HCT116 (cell line): ENCODE measurements around the gene DNHD1. TPM values are rescaled to one million over a fixed set of nuclear protein-coding genes. Genes with fewer than 3 reads are reported as not detected.

Experiments used
- ATAC-seq: fragments of 200-7000 bp; cut with Tn5 transposase; 2 replicates; pipeline ENCODE4 v1.9.1; 2020; ENCODE audit warnings: mild to moderate bottlenecking, moderate library complexity
- BruUV-seq: library from RNA; stranded (reverse); fragments of 400-500 nt; replicated peaks from 2 replicates; lab custom pipeline; 2021; lab: Mats Ljungman, UMichigan
- CTCF ChIA-PET: fragments of 300-600 bp; sonication (Branson Sonifier 250); formaldehyde crosslinking; loops from one replicate; lab custom pipeline; 2021; ENCODE audit warnings: antibody characterized with exemption; lab: Charles Lee
- POLR2A ChIA-PET: fragments of 300-600, 350-600 bp; sonication (Branson Sonifier 250); formaldehyde crosslinking; loops from one replicate; lab custom pipeline; 2021; ENCODE audit warnings: antibody characterized with exemption; lab: Charles Lee
- RAD21 ChIA-PET, 2 experiments: fragments of 300-600 bp; sonication (Branson Sonifier 250); formaldehyde crosslinking; loops; one replicate each; lab custom pipeline; 2023; ENCODE audit warnings: low total read pairs in 2 of 2; ENCODE audit not compliant: uncharacterized antibody in 2 of 2, unreplicated experiment in 2 of 2, low non-redundant PET in 1 of 2; lab: Charles Lee
- DNase-seq: peaks from one replicate; pipeline ENCODE4 v3.0.0-alpha.2; 2010; ENCODE audit warnings: low read depth, low spot score
- H2AFZ ChIP-seq: fragments of 200-600 bp; shearing (Covaris generic), sonication (generic); 2 replicates; pipeline ENCODE4 v1.6.1; 2017; ENCODE audit warnings: low read depth, mixed run types, mixed read lengths, antibody characterized with exemption, low read length; ENCODE audit not compliant: poor library complexity, severe bottlenecking
- H3K27ac ChIP-seq: 2 replicates; pipeline ENCODE4 v1.5.1; 2012; ENCODE audit warnings: low read depth, low read length
- H3K27me3 ChIP-seq: fragments of 200-600 bp; sonication (generic); 2 replicates; pipeline ENCODE4 v1.6.1; 2016; ENCODE audit warnings: mixed run types, low read length, mixed read lengths; ENCODE audit not compliant: insufficient read depth
- H3K36me3 ChIP-seq, 2 experiments: fragments of 200-500 bp in 1 of 2; fragments of 200-600 bp in 1 of 2; sonication (Bioruptor generic) in 1 of 2; sonication (generic) in 1 of 2; 2 replicates each; pipeline versions ENCODE4 v1.5.1 to v1.6.1; 2014 to 2016; ENCODE audit warnings: low read length in 2 of 2, inconsistent platforms in 1 of 2, mixed read lengths in 1 of 2, mixed run types in 1 of 2; ENCODE audit not compliant: insufficient read depth in 2 of 2, control insufficient read depth in 1 of 2
- H3K4me1 ChIP-seq, 2 experiments: fragments of 200-600 bp in 1 of 2; sonication (generic) in 1 of 2; 2 replicates each; pipeline versions ENCODE4 v1.5.1 to v1.6.1; 2012 to 2017; ENCODE audit warnings: low read length in 2 of 2, inconsistent platforms in 1 of 2, mild to moderate bottlenecking in 1 of 2, mixed read lengths in 1 of 2, mixed run types in 1 of 2, moderate library complexity in 1 of 2; ENCODE audit not compliant: insufficient read depth in 2 of 2, control insufficient read depth in 1 of 2
- H3K4me2 ChIP-seq: fragments of 200-600 bp; sonication (generic); 2 replicates; pipeline ENCODE4 v1.6.1; 2017; ENCODE audit warnings: mixed run types, low read length, mixed read lengths
- H3K4me3 ChIP-seq, 2 experiments: fragments of 200-600 bp in 1 of 2; sonication (generic) in 1 of 2; replicated peaks in 1 of 2; 2 replicates each; pipeline ENCODE4 v1.5.1; 2011 to 2016; ENCODE audit warnings: low read length in 2 of 2, control low read depth in 1 of 2, low read depth in 1 of 2, mild to moderate bottlenecking in 1 of 2, mixed read lengths in 1 of 2, mixed run types in 1 of 2
- H3K79me2 ChIP-seq: fragments of 200-600 bp; sonication (generic); 2 replicates; pipeline ENCODE4 v1.6.1; 2017; ENCODE audit warnings: mild to moderate bottlenecking, mixed run types, low read length, moderate library complexity, mixed read lengths; ENCODE audit not compliant: insufficient read depth
- H3K9ac ChIP-seq: fragments of 200-600 bp; sonication (generic); 2 replicates; pipeline ENCODE4 v1.6.1; 2016; ENCODE audit warnings: low read length, mixed read lengths
- H3K9me2 ChIP-seq: fragments of 200-600 bp; sonication (generic), shearing (Covaris generic); 2 replicates; pipeline ENCODE4 v1.6.1; 2017; ENCODE audit warnings: mixed run types, mild to moderate bottlenecking, moderate library complexity; ENCODE audit not compliant: insufficient read depth
- H3K9me3 ChIP-seq, 2 experiments: fragments of 200-500 bp in 1 of 2; fragments of 200-600 bp in 1 of 2; sonication (Bioruptor generic) in 1 of 2; sonication (generic) in 1 of 2; 2 replicates each; pipeline ENCODE4 v1.6.1; 2014 to 2017; ENCODE audit warnings: low read length in 2 of 2, mixed read lengths in 2 of 2, inconsistent platforms in 1 of 2, low read depth in 1 of 2, mild to moderate bottlenecking in 1 of 2, mixed run types in 1 of 2, moderate library complexity in 1 of 2; ENCODE audit not compliant: control insufficient read depth in 1 of 2, insufficient read depth in 1 of 2
- H4K20me1 ChIP-seq: fragments of 200-600 bp; sonication (generic), shearing (Covaris generic); 2 replicates; pipeline ENCODE4 v1.6.1; 2017; ENCODE audit warnings: mixed run types, mild to moderate bottlenecking, moderate library complexity; ENCODE audit not compliant: insufficient read depth
- ATF3 ChIP-seq: IDR thresholded peaks from 2 replicates; pipeline ENCODE4 v1.6.1; 2012
- CEBPB ChIP-seq: IDR thresholded peaks from 2 replicates; pipeline ENCODE4 v1.6.1; 2012; ENCODE audit warnings: low read depth
- EGR1 ChIP-seq: IDR thresholded peaks from 2 replicates; pipeline ENCODE4 v1.6.1; 2012; ENCODE audit warnings: low read depth
- ELF1 ChIP-seq: IDR thresholded peaks from 2 replicates; pipeline ENCODE4 v1.6.1; 2012; ENCODE audit warnings: low read depth, borderline replicate concordance
- EZH2 ChIP-seq: fragments of 200-600 bp; sonication (generic); IDR thresholded peaks from 2 replicates; pipeline ENCODE4 v1.6.1; 2017; ENCODE audit warnings: antibody characterized with exemption, mixed run types
- EZH2phosphoT487 ChIP-seq: fragments of 200-600 bp; IDR thresholded peaks from 2 replicates; pipeline ENCODE4 v1.6.1; 2018; ENCODE audit warnings: antibody characterized with exemption, borderline replicate concordance
- FOSL1 ChIP-seq: IDR thresholded peaks from 2 replicates; pipeline ENCODE4 v1.6.1; 2012; ENCODE audit warnings: low read depth
- JUND ChIP-seq: IDR thresholded peaks from 2 replicates; pipeline ENCODE4 v1.6.1; 2012
- POLR2A ChIP-seq: IDR thresholded peaks from 2 replicates; pipeline ENCODE4 v1.7.0; 2011; ENCODE audit warnings: borderline replicate concordance; ENCODE audit not compliant: insufficient read depth, insufficient read length; ENCODE audit errors: extremely low read depth
- POLR2AphosphoS5 ChIP-seq: IDR thresholded peaks from 2 replicates; pipeline ENCODE4 v1.6.1; 2011; ENCODE audit warnings: mild to moderate bottlenecking, low read depth, low read length, moderate library complexity
- RAD21 ChIP-seq: IDR thresholded peaks from 2 replicates; pipeline ENCODE4 v1.6.1; 2012; ENCODE audit warnings: low read depth, mild to moderate bottlenecking
- REST ChIP-seq: IDR thresholded peaks from 2 replicates; pipeline ENCODE4 v1.6.1; 2012; ENCODE audit warnings: low read depth
- SIN3A ChIP-seq: IDR thresholded peaks from 2 replicates; pipeline ENCODE4 v1.6.1; 2012; ENCODE audit warnings: low read depth
- SP1 ChIP-seq: IDR thresholded peaks from 2 replicates; pipeline ENCODE4 v1.6.1; 2012; ENCODE audit warnings: low read depth
- TCF7L2 ChIP-seq: IDR thresholded peaks from 2 replicates; pipeline ENCODE4 v1.7.0; 2011; ENCODE audit warnings: borderline replicate concordance, inconsistent platforms; ENCODE audit not compliant: insufficient read depth, insufficient read length; ENCODE audit errors: extremely low read depth
- YY1 ChIP-seq: IDR thresholded peaks from 2 replicates; pipeline ENCODE4 v1.6.1; 2011; ENCODE audit warnings: low read length, low read depth, moderate library complexity, mild to moderate bottlenecking; ENCODE audit not compliant: insufficient replicate concordance; ENCODE audit errors: extremely low read depth
- ZBTB33 ChIP-seq: IDR thresholded peaks from 2 replicates; pipeline ENCODE4 v1.6.1; 2011; ENCODE audit warnings: mild to moderate bottlenecking, low read length, moderate library complexity; ENCODE audit not compliant: insufficient replicate concordance; ENCODE audit errors: extremely low read depth
- ZNF274 ChIP-seq: fragments of 200-500 bp; sonication (Bioruptor generic); IDR thresholded peaks from 2 replicates; pipeline ENCODE4 v1.6.1; 2014; ENCODE audit warnings: mild to moderate bottlenecking, low read depth, low read length, inconsistent platforms
- intact Hi-C: fragments of 100-400 bp; cut with micrococcal nuclease; formaldehyde crosslinking; loops from 2 replicates; pipeline ENCODE4 v1.10.0; 2022
- total RNA-seq: library from RNA; stranded (reverse); gene quantifications from one replicate; pipeline ENCODE4 v1.2.1, GENCODE V29; 2021; ENCODE audit not compliant: unreplicated experiment
- TF ChIP-seq, protein P1 (sequence below): IDR thresholded peaks from 2 replicates; pipeline ENCODE4 v1.6.1; 2012

DNHD1 gene
- total RNA-seq, 1 experiment from 2014 or later, result 8.0 TPM

GRCh38 chr11:6476571-6476970 lies 20.5 kb upstream of the DNHD1 start:
- Histone ChIP-seq H3K9me3 (no peaks in the 10 kb centered on the region), H3K36me3 (peaks cover 8 to 34% of the 10 kb centered on the region in 2 experiments; a peak in 2 of 4 replicates), H3K4me2 (no peak overlapping the region), H3K79me2 (peaks cover 29% of the 10 kb centered on the region), H3K27me3 (no peaks in the 10 kb centered on the region), H3K9me2 (no peaks in the 10 kb centered on the region), H3K27ac (no peak overlapping the region), H3K4me1 (peaks cover 9 to 33% of the 10 kb centered on the region in 2 experiments; a peak in 3 of 4 replicates), H4K20me1 (no peaks in the 10 kb centered on the region; the same call in 1 of the 2 replicates), H2AFZ (no peak overlapping the region), H3K4me3 (no peak overlapping the region), H3K9ac (no peak overlapping the region)
- TF ChIP-seq, protein P1, sequence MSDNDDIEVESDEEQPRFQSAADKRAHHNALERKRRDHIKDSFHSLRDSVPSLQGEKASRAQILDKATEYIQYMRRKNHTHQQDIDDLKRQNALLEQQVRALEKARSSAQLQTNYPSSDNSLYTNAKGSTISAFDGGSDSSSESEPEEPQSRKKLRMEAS, result no peak
- TF ChIP-seq JUND (no peak), ZBTB33 (no peak), SIN3A (no peak), EZH2phosphoT487 (no peak), EGR1 (no peak), ATF3 (no peak), CEBPB (no peak), POLR2AphosphoS5 (no peak), YY1 (no peak), EZH2 (no peak), POLR2A (no peak), RAD21 (no peak), ZNF274 (no peak), ELF1 (no peak), TCF7L2 (no peak), REST (no peak), SP1 (no peak), FOSL1 (no peak)
- ATAC-seq (no peak), DNase-seq (no peak)
- intact Hi-C loops, result no loop called here
- no TSS peak for BruUV-seq
- CTCF ChIA-PET, result interaction anchor here (1.2 to 1.8 kb wide), 2 partner anchors 97 to 114 kb away, joined by 4 to 6 read pairs; no protein-coding TSS in a partner anchor
- POLR2A ChIA-PET, result interaction anchor here (0.7 kb wide), 1 partner anchor 870 kb away, joined by 4 read pairs; no protein-coding TSS in a partner anchor
- RAD21 ChIA-PET, result interaction anchor here in 1 of 2 experiments (1.2 kb wide), 1 partner anchor 86 kb away, joined by 5 read pairs; the partner anchor contains the start of gene SMPD1
